ENCODE measurements around the gene EFCAB11.
"Not testable (repeated sequence)": the region's sequence is repeated elsewhere in the genome, so short reads cannot be mapped to it uniquely, and the experiment has no call there.

Gene EFCAB11

DNA sequence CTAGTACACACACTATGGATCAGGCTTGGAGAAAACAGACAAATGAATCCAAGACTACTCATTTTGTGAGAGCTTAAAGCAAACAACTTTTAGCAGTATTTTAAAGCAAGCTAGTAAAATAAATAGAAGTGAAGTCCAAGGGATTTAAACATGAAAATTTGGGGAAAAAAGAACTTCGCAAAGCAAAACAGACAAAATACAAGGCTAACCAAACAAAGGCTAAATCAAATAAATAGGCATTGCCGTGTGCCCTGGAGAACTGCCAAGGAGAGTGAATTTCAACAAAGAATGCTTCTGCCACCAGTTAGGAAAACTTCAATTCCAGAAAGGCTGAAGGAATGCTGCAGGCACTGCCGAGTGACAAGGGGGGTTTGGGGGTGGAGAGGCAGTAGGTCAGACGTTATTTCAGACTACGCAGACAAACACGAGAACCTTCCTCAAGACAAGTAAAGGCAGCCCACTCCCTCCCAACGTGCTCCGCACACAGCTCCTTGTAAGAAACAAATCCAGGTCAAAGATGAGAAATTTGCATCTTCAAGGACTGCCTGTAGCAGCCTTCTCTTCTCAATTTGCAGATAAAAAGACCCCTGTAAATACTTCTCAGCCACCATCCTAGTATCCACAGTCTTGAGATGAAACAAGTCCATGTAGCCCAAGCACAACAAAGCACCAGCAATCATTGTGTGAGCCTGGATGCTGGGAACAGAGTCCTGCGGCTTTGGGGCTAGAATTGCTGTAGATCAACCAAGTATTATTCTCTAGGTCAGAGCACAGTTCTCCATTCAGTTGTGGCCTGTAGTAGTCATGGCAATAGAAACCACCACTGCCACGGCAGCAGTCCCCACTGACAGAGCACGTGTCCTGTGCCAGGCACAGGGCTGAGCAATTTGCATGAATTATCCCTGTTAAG lies 43.3 kb downstream of the EFCAB11 start:
- DNase-seq (ENCODE audit: low read depth in 2 of 2) = no peak

DNA sequence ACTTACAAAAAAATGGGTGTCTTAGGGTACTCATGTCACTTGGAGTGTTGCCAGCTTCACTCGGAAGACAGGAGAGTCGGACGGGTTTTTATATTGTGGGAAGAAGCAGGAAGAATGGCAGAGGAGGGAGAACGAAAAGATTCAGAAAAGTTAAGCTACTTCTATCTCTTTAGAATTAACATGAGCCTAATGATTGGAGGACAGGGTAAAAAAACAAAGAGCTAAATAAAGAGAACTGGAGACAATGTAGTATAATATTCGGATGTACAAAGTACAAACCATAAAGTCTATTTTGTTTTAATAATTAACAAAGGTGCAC lies 43.9 kb downstream of the EFCAB11 start:
- DNase-seq (ENCODE audit: low read depth in 2 of 2) = no peak

DNA sequence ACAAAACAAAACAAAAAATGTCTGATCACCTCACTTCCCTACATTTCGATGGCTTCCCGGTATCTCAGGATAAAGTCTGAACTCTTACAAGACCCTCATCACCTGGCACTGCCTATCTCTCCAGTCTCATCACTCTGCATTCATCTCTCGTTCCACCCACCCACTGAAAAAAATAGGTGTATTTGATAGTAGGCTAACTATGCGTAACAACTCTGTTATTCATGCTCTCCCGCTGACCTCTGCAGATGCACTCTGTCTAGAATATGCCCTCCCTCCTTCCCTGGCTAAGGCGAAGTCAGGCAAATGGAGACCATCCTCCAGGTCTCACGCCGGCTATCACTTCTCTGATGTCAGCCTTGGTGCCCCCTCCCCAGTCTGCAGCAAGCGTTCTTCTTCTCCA lies 44.9 kb downstream of the EFCAB11 start:
- DNase-seq (ENCODE audit: low read depth in 2 of 2) = no peak

- no peak for DNase-seq (ENCODE audit: low read depth in 2 of 2)
Observed at GRCh38 chr14:89908712-89909450, 45.6 kb downstream of the EFCAB11 start.

GRCh38 chr14:89907655-89908054 lies 46.9 kb downstream of the EFCAB11 start:
- no peak for DNase-seq (ENCODE audit: low read depth in 2 of 2)

DNA sequence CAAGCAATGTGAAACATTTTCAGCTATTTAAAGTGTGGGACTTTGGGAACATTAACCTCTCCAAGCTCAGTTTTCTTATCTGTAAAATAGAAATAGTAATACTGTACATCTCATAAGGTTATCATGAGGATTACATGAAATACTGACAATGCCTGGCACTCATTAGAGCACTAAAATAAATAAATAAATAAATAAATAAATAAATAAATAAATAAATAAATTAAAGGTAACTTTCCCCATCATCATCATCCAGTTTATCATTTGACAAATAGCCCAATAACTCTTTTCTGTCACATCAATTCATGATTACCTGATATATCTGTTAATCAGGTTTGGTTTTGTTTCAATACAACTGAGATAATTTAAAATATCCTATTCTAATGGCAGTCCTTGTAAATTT lies 48.5 kb downstream of the EFCAB11 start:
- DNase-seq (ENCODE audit: low read depth in 2 of 2) = no peak

- DNase-seq (ENCODE audit: low read depth in 2 of 2) = no peak
Observed at GRCh38 chr14:89903340-89903952, 51.1 kb downstream of the EFCAB11 start.

- no peak for DNase-seq (ENCODE audit: low read depth in 2 of 2)
Observed at GRCh38 chr14:89902881-89903280, 51.6 kb downstream of the EFCAB11 start.

- DNase-seq (ENCODE audit: low read depth in 2 of 2) = no peak
Observed at GRCh38 chr14:89900802-89901201, 53.7 kb downstream of the EFCAB11 start.

GRCh38 chr14:89899917-89900663 lies 54.4 kb downstream of the EFCAB11 start:
- no peak for DNase-seq (ENCODE audit: low read depth in 2 of 2)

DNA sequence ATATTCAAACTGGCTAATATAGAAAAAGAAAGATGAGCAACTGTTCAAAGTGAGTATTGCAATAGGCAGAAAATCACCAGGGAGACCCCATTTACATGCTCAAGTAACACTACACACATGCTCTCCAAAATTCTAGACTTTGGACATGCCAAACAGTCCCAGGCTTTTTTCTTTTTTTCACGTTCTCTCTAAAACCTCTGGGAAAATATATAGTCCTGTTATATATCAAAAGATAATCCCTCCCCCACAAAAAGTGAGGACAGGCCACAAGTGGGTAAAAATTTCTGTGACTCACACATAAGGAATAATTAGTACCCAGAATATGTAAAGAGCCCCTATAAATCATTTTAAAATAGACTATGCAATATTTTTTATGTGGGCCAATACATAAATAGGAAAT lies 55.2 kb downstream of the EFCAB11 start:
- no peak for DNase-seq (ENCODE audit: low read depth in 2 of 2)

GRCh38 chr14:89893388-89893787 lies 61.1 kb downstream of the EFCAB11 start:
- DNase-seq (ENCODE audit: low read depth in 2 of 2) = not testable (repeated sequence)

- no peak for DNase-seq (ENCODE audit: low read depth in 2 of 2)
Observed at GRCh38 chr14:89892953-89893352, 61.6 kb downstream of the EFCAB11 start.

- not testable (repeated sequence) for DNase-seq (ENCODE audit: low read depth in 2 of 2)
Observed at GRCh38 chr14:89891721-89892120, 62.8 kb downstream of the EFCAB11 start.

DNA sequence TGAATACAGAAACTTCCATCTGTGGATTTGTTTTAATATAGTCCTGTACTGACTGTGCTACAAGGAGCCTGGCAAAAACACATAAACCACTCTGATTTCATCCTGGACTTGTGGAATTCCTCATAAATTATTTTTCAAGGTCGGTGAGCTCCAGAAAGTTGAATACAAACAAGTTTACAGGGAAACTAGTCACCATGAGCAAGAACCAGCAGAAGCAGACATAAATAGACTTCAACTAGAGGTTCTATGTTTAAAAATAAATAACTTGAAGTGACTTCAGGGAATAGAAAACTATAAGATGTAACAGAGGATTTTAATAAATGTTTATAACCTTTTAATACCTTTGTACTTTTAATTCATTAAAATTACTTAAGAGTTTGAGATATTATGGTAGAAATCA lies 63.5 kb downstream of the EFCAB11 start:
- no peak for DNase-seq (ENCODE audit: low read depth in 2 of 2)

DNA sequence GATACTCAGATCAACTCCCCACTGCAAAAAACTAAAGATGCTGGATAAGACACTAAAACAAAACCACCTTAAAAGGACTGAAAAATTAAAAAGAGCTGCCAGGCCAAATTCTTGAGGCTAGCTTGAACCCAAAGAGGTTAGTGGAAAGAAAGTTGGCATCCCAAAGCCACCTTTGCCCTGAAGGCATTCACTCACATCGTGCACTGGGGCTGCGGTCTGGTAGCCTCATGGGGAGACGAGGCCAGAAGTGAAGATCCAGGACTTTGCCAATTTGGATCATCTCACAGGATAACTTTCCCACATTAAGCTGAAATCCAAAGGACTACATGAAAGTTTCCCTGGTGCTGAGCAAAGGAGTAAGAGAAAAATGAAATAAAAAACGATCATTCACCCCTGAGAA lies 63.9 kb downstream of the EFCAB11 start:
- no peak for DNase-seq (ENCODE audit: low read depth in 2 of 2)

GRCh38 chr14:89889626-89890025 lies 64.9 kb downstream of the EFCAB11 start:
- DNase-seq (ENCODE audit: low read depth in 2 of 2) = no peak

GRCh38 chr14:89884761-89885160 lies 69.8 kb downstream of the EFCAB11 start:
- no peak for DNase-seq (ENCODE audit: low read depth in 2 of 2)

GRCh38 chr14:89881839-89882238 lies 72.7 kb downstream of the EFCAB11 start:
- DNase-seq (ENCODE audit: low read depth in 2 of 2) = no peak

GRCh38 chr14:89874091-89874490 lies 80.4 kb downstream of the EFCAB11 start:
- not testable (repeated sequence) for DNase-seq (ENCODE audit: low read depth in 2 of 2)

GRCh38 chr14:89870316-89870715 lies 84.2 kb downstream of the EFCAB11 start:
- no peak for DNase-seq (ENCODE audit: low read depth in 2 of 2)

DNA sequence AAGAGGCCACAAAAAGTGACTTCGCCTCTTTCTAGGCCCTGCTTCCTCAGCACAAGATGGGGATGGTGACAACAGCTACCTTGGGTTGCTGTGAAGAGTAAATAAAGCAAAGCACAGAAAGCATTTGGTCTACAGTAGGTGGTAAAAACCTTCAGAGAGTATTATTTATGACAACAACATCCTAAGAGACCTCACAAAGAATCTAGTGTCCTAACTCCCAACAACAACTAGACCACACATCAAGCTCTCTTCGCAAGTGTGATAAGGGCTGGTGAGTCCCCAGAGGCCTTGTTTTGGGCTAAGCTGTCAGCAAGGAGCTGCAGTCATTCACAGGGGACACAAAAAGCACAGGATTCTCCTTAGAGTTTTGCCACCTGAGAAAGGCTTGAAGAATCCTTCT lies 84.9 kb downstream of the EFCAB11 start:
- DNase-seq (ENCODE audit: low read depth in 2 of 2) = no peak

Measured in stimulated activated CD4-positive, alpha-beta T cell treated with anti-CD3 and anti-CD28 coated beads, Interleukin-12 subunit alpha, Interleukin-12 subunit beta, amount 100 ng/mL, for 24 hours (primary cell).